Neural cell (in vitro differentiated cells): Measurements from ENCODE around the gene TLNRD1. TPM values are rescaled to one million over a fixed set of nuclear protein-coding genes. Genes with fewer than 3 reads are reported as not detected.
"Not testable (repeated sequence)": the region's sequence is repeated elsewhere in the genome, so short reads cannot be mapped to it uniquely, and the experiment has no call there.

Experiments used
- H2AFZ ChIP-seq: fragments of 200-600, 300-800 bp; sonication (generic), shearing (Covaris generic); 2 replicates; pipeline ENCODE4 v1.6.0; 2014; ENCODE audit warnings: low read depth, mild to moderate bottlenecking, antibody characterized with exemption, low read length, moderate library complexity
- H3F3A ChIP-seq: fragments of 200-600 bp; shearing (Covaris generic); 2 replicates; pipeline ENCODE4 v1.6.1; 2016; ENCODE audit warnings: mild to moderate bottlenecking, moderate library complexity, mixed read lengths, antibody characterized with exemption, low read length; ENCODE audit not compliant: insufficient read depth, poor library complexity, severe bottlenecking
- H3K27ac ChIP-seq: fragments of 200-600, 300-800 bp; sonication (generic), shearing (Covaris generic); 2 replicates; pipeline ENCODE4 v1.5.1; 2014; ENCODE audit warnings: mild to moderate bottlenecking, low read length, moderate library complexity
- H3K27me3 ChIP-seq: fragments of 300-800, 200-600 bp; sonication (generic), shearing (Covaris generic); 2 replicates; pipeline ENCODE4 v1.6.0; 2014; ENCODE audit warnings: mild to moderate bottlenecking, low read depth, low read length, moderate library complexity; ENCODE audit not compliant: insufficient read depth
- H3K36me3 ChIP-seq: fragments of 300-800, 200-600 bp; sonication (generic), shearing (Covaris generic); 2 replicates; pipeline ENCODE4 v1.5.1; 2014; ENCODE audit warnings: mild to moderate bottlenecking, antibody characterized with exemption, low read length, moderate library complexity; ENCODE audit not compliant: insufficient read depth
- H3K4me2 ChIP-seq: fragments of 300-800, 200-600 bp; sonication (generic), shearing (Covaris generic); 2 replicates; pipeline ENCODE4 v1.6.0; 2014; ENCODE audit warnings: mild to moderate bottlenecking, low read length
- H3K4me3 ChIP-seq: fragments of 300-800, 200-600 bp; sonication (generic), shearing (Covaris generic); 2 replicates; pipeline ENCODE4 v1.5.1; 2014; ENCODE audit warnings: mild to moderate bottlenecking, low read length, moderate library complexity
- H3K79me2 ChIP-seq: fragments of 200-600 bp; shearing (Covaris generic); replicated peaks from 2 replicates; pipeline ENCODE4 v1.6.0; 2014; ENCODE audit warnings: mild to moderate bottlenecking, low read length, moderate library complexity; ENCODE audit not compliant: insufficient read depth
- H3K9ac ChIP-seq: fragments of 300-800, 200-600 bp; sonication (generic), shearing (Covaris generic); 2 replicates; pipeline ENCODE4 v1.6.1; 2016; ENCODE audit warnings: mild to moderate bottlenecking, low read length, mixed read lengths
- H3K9me2 ChIP-seq: fragments of 200-600 bp; shearing (Covaris generic); 2 replicates; pipeline ENCODE4 v1.6.1; 2016; ENCODE audit warnings: mild to moderate bottlenecking, low read length, mixed read lengths; ENCODE audit not compliant: insufficient read depth
- H3K9me3 ChIP-seq: fragments of 200-600, 300-800 bp; sonication (generic), shearing (Covaris generic); 2 replicates; pipeline ENCODE4 v1.6.1; 2016; ENCODE audit warnings: mild to moderate bottlenecking, mixed run types, low read length, moderate library complexity, mixed read lengths
- H4K20me1 ChIP-seq: fragments of 200-600 bp; shearing (Covaris generic); 2 replicates; pipeline ENCODE4 v1.6.1; 2016; ENCODE audit warnings: mild to moderate bottlenecking, mixed run types; ENCODE audit not compliant: insufficient read depth
- EP300 ChIP-seq: fragments of 450-650 bp; conservative IDR thresholded peaks from 2 replicates; pipeline ENCODE4 v1.6.1; 2014; ENCODE audit warnings: antibody characterized with exemption, mild to moderate bottlenecking, moderate library complexity; ENCODE audit not compliant: poor library complexity, severe bottlenecking
- EZH2 ChIP-seq: fragments of 200-600, 300-800 bp; shearing (Covaris generic), sonication (generic); IDR thresholded peaks from 2 replicates; pipeline ENCODE4 v1.6.1; 2014; ENCODE audit warnings: antibody characterized with exemption, low read length, borderline replicate concordance, mild to moderate bottlenecking; ENCODE audit not compliant: insufficient read depth, poor library complexity, severe bottlenecking
- MXI1 ChIP-seq: fragments of 450-650 bp; conservative IDR thresholded peaks from 2 replicates; pipeline ENCODE4 v1.6.1; 2014; ENCODE audit warnings: antibody characterized with exemption, mild to moderate bottlenecking; ENCODE audit not compliant: poor library complexity, severe bottlenecking
- POLR2AphosphoS5 ChIP-seq: IDR thresholded peaks from 2 replicates; pipeline ENCODE4 v1.6.1; 2012
- RAD21 ChIP-seq: fragments of 450-650 bp; conservative IDR thresholded peaks from 2 replicates; pipeline ENCODE4 v1.6.1; 2014; ENCODE audit warnings: antibody characterized with exemption, mild to moderate bottlenecking, moderate library complexity
- SMC3 ChIP-seq: fragments of 450-650 bp; conservative IDR thresholded peaks from 2 replicates; pipeline ENCODE4 v1.6.1; 2014; ENCODE audit warnings: antibody characterized with exemption, mild to moderate bottlenecking, moderate library complexity; ENCODE audit not compliant: poor library complexity
- TAF1 ChIP-seq: IDR thresholded peaks from 2 replicates; pipeline ENCODE4 v1.6.1; 2012; ENCODE audit warnings: low read depth
- polyA plus RNA-seq: library from polyadenylated mRNA; depleted of rRNA; stranded (reverse); fragments of >200 nt; gene quantifications from 2 replicates; pipeline ENCODE4 v1.2.3, GENCODE V29; 2014
- TF ChIP-seq, protein P1 (sequence below): IDR thresholded peaks from 2 replicates; pipeline ENCODE4 v1.6.1; 2012; ENCODE audit warnings: borderline replicate concordance
- TF ChIP-seq, protein P2 (sequence below): fragments of 450-650 bp; IDR thresholded peaks from 2 replicates; pipeline ENCODE4 v1.5.1; 2014; ENCODE audit warnings: antibody characterized with exemption, mild to moderate bottlenecking, moderate library complexity; ENCODE audit not compliant: poor library complexity, severe bottlenecking

Gene TLNRD1
- polyA plus RNA-seq, 1 donor from 2014 or later, result 8.2 TPM

DNA sequence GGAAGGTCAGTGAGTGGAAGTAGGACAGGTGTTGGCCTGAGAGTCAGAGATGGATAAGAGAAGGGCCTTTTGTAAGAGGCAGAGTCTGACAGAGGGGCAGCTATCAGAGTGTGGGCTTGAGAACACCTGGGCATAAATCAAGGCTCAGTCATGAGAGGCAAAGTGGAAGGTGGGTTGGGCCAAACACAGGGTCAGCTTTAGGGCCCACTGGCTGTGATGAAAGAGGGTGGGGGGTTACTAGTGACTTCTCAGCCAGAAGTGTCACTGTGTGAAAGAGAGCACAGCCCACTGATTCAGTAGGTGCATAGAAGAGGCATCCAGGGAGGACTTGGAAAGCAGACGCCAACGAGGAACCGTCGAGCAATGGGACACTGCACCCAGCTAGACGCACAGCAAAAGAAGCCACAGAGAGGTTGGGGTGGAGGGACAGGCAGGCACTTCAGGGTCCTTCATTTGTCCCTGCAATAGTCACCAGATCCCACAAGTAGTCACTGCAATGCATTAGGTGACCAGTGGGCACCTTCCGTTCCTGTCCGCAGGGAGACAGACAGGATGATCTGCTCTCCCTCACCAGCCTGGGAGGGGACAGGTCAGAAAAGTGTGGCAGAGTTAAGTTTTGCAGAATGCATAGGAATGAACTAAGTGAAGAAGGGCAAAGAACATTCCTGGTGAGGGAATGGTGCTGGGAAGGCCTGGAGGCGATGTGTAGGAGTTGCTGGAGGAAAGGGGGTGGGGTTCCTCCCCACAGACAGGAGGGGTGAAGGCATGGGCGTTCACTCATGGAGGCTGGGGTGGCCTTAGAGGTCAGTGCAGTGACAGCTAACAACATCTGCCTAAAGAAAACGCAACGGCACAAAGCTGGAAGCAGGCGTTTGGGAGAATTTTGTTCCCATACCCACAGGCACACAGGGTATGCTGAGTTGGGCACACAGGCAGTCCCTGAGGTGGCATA is 47.4 kb upstream of the TLNRD1 start:
- no peaks in the 10 kb centered on the region for H4K20me1 ChIP-seq
- no peak overlapping the region for H3K4me3 ChIP-seq

DNA sequence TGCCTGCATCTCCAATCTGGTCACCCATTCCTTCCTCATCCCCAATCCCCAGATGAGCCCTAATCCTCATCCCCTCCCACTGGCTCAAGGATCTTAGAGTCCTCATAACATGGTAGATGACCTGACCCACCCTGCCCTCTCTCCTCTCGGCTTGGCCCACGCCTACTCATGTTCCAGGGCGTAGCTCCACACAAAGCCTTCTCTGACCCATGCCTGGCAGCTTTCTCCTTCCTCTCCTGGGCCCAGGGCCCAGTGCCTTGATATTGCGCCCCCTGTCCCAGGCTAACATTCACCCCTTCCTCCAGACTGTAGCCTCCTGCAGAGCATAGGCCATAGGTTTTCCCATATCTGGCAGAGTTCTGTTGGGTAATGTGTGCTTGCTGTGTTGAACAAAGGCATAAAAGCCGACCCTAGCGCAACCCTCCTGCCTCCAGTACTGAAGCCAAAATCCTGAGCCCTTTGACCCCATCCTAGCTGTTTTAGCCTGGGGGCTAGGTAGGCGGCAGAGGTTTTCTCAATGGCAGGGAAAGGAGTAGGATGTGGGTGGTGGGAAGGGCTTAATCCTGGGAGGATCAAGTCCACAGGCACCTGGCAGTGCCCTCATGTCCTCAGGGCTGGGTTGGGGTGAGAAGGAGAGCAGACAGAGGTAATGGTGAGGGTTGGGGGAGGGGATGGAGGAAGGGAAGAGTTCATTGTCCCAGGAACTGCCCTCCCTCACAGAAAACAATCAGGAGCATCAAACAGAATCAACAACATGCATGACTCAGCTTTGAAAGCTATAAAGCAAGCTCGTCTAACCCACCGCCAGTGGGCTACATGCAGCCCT is 46.6 kb upstream of the TLNRD1 start:
- Histone ChIP-seq H3K9me2 (no peaks in the 10 kb centered on the region), H3K27ac (no peak overlapping the region), H4K20me1 (no peaks in the 10 kb centered on the region), H3K4me2 (no peak overlapping the region), H2AFZ (no peak overlapping the region), H3K36me3 (peaks cover 4% of the 10 kb centered on the region), H3K9me3 (no peaks in the 10 kb centered on the region), H3K27me3 (no peaks in the 10 kb centered on the region), H3K9ac (no peak overlapping the region), H3K79me2 (no peaks in the 10 kb centered on the region), H3F3A (no peaks in the 10 kb centered on the region), H3K4me3 (no peak overlapping the region)
- TF ChIP-seq, protein P1, sequence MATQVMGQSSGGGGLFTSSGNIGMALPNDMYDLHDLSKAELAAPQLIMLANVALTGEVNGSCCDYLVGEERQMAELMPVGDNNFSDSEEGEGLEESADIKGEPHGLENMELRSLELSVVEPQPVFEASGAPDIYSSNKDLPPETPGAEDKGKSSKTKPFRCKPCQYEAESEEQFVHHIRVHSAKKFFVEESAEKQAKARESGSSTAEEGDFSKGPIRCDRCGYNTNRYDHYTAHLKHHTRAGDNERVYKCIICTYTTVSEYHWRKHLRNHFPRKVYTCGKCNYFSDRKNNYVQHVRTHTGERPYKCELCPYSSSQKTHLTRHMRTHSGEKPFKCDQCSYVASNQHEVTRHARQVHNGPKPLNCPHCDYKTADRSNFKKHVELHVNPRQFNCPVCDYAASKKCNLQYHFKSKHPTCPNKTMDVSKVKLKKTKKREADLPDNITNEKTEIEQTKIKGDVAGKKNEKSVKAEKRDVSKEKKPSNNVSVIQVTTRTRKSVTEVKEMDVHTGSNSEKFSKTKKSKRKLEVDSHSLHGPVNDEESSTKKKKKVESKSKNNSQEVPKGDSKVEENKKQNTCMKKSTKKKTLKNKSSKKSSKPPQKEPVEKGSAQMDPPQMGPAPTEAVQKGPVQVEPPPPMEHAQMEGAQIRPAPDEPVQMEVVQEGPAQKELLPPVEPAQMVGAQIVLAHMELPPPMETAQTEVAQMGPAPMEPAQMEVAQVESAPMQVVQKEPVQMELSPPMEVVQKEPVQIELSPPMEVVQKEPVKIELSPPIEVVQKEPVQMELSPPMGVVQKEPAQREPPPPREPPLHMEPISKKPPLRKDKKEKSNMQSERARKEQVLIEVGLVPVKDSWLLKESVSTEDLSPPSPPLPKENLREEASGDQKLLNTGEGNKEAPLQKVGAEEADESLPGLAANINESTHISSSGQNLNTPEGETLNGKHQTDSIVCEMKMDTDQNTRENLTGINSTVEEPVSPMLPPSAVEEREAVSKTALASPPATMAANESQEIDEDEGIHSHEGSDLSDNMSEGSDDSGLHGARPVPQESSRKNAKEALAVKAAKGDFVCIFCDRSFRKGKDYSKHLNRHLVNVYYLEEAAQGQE, result no peak
- TF ChIP-seq RAD21, result no peak
- no peak for TF ChIP-seq EZH2
- TF ChIP-seq TAF1, result no peak

More for the DNA sequence above, 47.4 kb upstream of the TLNRD1 start:
- H3K4me2 ChIP-seq, result no peak overlapping the region
- H2AFZ ChIP-seq, result no peak overlapping the region
- H3K9me3 ChIP-seq, result no peaks in the 10 kb centered on the region
- no peaks in the 10 kb centered on the region for H3K79me2 ChIP-seq
- no peak overlapping the region for H3K27ac ChIP-seq
- TF ChIP-seq TAF1, result no peak
- TF ChIP-seq SMC3, result no peak
- TF ChIP-seq, protein P2, sequence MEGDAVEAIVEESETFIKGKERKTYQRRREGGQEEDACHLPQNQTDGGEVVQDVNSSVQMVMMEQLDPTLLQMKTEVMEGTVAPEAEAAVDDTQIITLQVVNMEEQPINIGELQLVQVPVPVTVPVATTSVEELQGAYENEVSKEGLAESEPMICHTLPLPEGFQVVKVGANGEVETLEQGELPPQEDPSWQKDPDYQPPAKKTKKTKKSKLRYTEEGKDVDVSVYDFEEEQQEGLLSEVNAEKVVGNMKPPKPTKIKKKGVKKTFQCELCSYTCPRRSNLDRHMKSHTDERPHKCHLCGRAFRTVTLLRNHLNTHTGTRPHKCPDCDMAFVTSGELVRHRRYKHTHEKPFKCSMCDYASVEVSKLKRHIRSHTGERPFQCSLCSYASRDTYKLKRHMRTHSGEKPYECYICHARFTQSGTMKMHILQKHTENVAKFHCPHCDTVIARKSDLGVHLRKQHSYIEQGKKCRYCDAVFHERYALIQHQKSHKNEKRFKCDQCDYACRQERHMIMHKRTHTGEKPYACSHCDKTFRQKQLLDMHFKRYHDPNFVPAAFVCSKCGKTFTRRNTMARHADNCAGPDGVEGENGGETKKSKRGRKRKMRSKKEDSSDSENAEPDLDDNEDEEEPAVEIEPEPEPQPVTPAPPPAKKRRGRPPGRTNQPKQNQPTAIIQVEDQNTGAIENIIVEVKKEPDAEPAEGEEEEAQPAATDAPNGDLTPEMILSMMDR, result no peak
- TF ChIP-seq EZH2, result no peak
- TF ChIP-seq POLR2AphosphoS5, result no peak
- TF ChIP-seq EP300, result no peak
- TF ChIP-seq, protein P1, result no peak
- no peak for TF ChIP-seq RAD21
- TF ChIP-seq MXI1, result no peak
- H3K36me3 ChIP-seq, result peaks cover 4% of the 10 kb centered on the region
- H3F3A ChIP-seq, result no peaks in the 10 kb centered on the region
- H3K9ac ChIP-seq, result no peak overlapping the region
- no peaks in the 10 kb centered on the region for H3K9me2 ChIP-seq
- H3K27me3 ChIP-seq, result no peaks in the 10 kb centered on the region

DNA sequence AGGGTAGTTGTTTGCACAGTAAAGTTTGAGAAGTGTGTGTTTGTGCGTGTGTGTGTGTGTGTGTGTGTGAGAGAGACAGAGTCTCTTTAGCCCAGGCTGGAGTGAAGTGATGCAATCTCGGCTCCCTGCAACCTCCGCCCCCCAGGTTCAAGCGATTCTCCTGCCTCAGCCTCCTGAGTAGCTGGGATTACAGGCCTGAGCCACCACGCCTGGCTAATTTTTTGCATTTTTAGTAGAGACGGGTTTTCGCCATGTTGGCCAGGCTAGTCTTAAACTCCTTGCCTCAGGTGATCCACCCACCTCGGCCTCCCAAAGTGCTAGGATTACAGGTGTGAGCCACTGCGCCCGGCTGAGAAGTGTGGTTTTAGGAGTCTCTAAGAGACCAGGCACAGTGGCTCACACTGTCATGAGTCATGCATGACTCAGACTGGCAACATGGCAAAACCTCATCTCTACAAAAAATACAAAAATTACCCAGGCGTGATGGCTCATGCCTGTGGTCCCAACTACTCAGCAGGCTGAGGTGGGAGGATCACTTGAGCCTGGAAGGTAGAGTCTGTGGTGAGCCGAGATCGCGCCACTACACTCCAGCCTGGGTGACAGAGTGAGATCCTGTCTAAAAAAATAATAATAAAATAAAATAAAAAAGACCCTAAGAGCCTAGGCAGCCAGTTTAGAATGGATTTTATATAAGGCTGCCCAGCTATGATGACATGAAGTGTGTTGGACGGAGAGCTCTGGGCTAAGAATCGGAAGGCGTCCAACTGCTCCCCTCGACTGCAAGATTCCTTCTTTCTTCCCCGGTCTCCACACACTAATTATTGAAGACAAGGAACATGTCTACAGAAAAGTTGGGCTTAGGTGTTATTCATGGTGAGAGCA is 44.9 kb upstream of the TLNRD1 start:
- H3K27me3 ChIP-seq, H3K4me3 ChIP-seq, H3K79me2 ChIP-seq, H3K27ac ChIP-seq, H3K9me3 ChIP-seq, H4K20me1 ChIP-seq, H3K36me3 ChIP-seq, H3K9me2 ChIP-seq, H2AFZ ChIP-seq, H3F3A ChIP-seq, H3K9ac ChIP-seq, H3K4me2 ChIP-seq: not testable (repeated sequence)
